Nephron progenitor cell (in vitro differentiated cells): ENCODE data around the gene OLFM2.

ENCODE experiments used
- DNase-seq: peaks from one replicate; pipeline ENCODE4 v3.0.0; 2021
- H3K27ac Mint-ChIP-seq: 2 replicates; pipeline ENCODE4 v1.8.0; 2021; ENCODE audit warnings: mild to moderate bottlenecking, moderate library complexity, mixed read lengths
- H3K27me3 Mint-ChIP-seq: 2 replicates; pipeline ENCODE4 v1.8.0; 2021; ENCODE audit warnings: mild to moderate bottlenecking, low read depth, mixed read lengths; ENCODE audit not compliant: poor library complexity
- H3K36me3 Mint-ChIP-seq: 2 replicates; pipeline ENCODE4 v1.8.0; 2021; ENCODE audit warnings: low read depth, mixed read lengths
- H3K4me1 Mint-ChIP-seq: 2 replicates; pipeline ENCODE4 v1.8.0; 2021; ENCODE audit warnings: mixed read lengths
- H3K4me3 Mint-ChIP-seq: 2 replicates; pipeline ENCODE4 v1.8.0; 2021; ENCODE audit warnings: mild to moderate bottlenecking, moderate library complexity, mixed read lengths
- H3K9me3 Mint-ChIP-seq: 2 replicates; pipeline ENCODE4 v1.8.0; 2021; ENCODE audit warnings: mild to moderate bottlenecking, moderate library complexity, mixed read lengths
- TF ChIP-seq, protein P1 (sequence below): fragments of 200-600 bp; sonication (generic); IDR thresholded peaks from 2 replicates; pipeline ENCODE4 v1.5.0; 2021; ENCODE audit warnings: antibody characterized with exemption

The OLFM2 gene

GRCh38 chr19:9877780-9878510, 58.4 kb downstream of the OLFM2 start:
- Mint-ChIP-seq H3K27ac (no peak overlapping the region), H3K9me3 (no peaks in the 10 kb centered on the region), H3K4me1 (peaks cover 24% of the 10 kb centered on the region), H3K36me3 (no peaks in the 10 kb centered on the region), H3K4me3 (no peak overlapping the region), H3K27me3 (no peaks in the 10 kb centered on the region)
- DNase-seq: no peak
- TF ChIP-seq, protein P1, sequence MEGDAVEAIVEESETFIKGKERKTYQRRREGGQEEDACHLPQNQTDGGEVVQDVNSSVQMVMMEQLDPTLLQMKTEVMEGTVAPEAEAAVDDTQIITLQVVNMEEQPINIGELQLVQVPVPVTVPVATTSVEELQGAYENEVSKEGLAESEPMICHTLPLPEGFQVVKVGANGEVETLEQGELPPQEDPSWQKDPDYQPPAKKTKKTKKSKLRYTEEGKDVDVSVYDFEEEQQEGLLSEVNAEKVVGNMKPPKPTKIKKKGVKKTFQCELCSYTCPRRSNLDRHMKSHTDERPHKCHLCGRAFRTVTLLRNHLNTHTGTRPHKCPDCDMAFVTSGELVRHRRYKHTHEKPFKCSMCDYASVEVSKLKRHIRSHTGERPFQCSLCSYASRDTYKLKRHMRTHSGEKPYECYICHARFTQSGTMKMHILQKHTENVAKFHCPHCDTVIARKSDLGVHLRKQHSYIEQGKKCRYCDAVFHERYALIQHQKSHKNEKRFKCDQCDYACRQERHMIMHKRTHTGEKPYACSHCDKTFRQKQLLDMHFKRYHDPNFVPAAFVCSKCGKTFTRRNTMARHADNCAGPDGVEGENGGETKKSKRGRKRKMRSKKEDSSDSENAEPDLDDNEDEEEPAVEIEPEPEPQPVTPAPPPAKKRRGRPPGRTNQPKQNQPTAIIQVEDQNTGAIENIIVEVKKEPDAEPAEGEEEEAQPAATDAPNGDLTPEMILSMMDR: no peak

GRCh38 chr19:9875796-9876195, 60.5 kb downstream of the OLFM2 start:
- Mint-ChIP-seq H3K27ac (peak overlapping the region; percentile 87), H3K9me3 (no peaks in the 10 kb centered on the region), H3K4me3 (no peak overlapping the region), H3K36me3 (no peaks in the 10 kb centered on the region), H3K27me3 (no peaks in the 10 kb centered on the region), H3K4me1 (peaks cover 34% of the 10 kb centered on the region)
- no peak for DNase-seq
- TF ChIP-seq, protein P1: no peak

DNA sequence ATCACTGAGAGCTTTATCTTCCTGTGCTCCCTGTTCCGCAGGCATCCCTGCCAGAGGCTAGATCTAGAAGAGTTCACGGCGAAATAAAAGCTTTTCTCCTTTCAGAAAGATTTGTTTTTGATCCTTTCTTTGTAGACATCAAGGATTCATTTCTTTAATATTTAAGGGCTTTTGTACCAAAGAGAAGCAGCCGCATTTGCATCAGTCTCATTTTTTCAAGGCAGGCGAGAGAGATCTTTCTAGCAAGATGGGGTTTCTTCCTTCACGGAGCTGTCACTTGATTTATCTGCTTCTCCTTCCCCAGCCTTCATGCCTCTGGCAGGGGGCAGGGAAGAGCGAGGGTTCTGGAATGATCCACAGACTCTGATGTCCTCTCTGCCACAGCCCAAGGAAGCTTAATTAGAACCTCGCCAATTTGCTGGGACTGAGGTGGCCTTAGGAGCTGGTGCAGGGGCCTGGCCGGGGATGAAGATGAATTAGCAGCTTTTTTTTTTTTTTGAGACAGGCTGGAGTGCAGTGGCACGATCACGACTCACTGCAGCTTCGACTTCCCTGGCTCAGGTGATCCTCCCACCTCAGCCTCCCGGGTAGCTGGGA, 61.2 kb downstream of the OLFM2 start:
- Mint-ChIP-seq H3K9me3 (no peaks in the 10 kb centered on the region), H3K4me1 (peaks cover 34% of the 10 kb centered on the region), H3K27me3 (no peaks in the 10 kb centered on the region), H3K4me3 (peak overlapping the region; percentile 26), H3K36me3 (no peaks in the 10 kb centered on the region), H3K27ac (peak overlapping the region; percentile 96)
- peak; percentile 17 for DNase-seq
- TF ChIP-seq, protein P1: no peak

DNA sequence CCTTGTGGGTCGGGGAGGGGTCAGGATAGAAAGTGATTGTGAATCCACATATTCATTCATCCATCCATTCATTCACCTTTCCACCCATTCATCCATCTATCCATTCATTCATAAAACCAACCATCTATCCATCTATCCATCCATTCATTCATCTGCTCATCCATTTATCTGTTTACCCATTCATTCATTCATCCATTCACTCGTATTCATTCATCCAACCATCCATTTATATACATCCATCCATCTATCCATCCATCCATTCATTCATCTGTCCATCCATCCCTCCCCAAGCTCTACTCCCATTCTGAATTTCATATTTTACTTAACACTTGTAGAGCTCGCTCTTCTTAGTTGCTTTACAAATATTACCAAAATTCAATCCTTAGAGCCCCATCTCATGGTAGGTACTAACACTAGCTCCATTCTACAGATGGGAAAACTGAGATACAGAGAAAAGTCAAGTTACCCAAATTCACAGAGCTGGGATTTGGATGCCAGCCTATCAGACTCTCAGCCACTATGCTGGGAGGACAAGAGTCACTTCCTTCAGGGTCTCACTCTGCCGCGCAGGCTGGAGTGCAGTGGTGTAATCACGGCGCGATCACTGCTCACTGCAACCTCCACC, 63.6 kb downstream of the OLFM2 start:
- Mint-ChIP-seq H3K9me3 (no peaks in the 10 kb centered on the region), H3K27ac (no peak overlapping the region), H3K36me3 (no peaks in the 10 kb centered on the region)

DNA sequence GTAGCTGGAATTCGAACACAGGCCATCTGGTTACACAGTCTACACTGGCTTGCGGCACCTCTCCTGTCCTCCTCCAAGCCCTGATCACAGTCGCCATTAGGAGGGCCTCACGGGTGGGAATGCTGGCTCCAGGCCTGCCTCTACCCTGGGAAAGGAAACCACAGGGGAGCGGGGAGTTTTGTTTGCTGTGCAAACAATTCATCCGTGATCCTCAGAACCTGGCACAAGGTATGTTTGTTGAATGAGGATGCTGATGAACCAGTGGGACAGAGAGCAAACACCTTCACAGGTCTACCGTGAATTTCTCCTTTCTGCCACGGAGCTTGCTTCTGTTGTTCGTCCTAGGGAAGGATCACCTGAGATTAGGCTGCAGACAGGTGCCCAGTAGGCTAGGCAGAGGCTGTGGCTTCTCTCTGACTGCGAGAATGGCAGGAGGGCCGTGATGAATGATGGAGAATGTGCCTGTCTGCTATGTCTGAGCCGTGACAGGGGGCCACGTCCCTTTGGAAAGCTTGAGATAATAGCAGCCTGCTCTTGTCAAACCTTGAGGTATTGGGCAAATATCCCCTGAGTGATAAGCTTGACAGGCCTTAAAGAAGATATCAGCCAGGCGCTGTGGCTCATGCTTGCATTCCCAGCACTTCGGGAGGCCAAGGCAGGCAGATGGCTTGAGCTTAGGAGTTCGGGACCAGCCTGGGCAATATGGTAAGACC, 64.5 kb downstream of the OLFM2 start:
- H3K4me3 Mint-ChIP-seq: no peak overlapping the region
- no peaks in the 10 kb centered on the region for H3K9me3 Mint-ChIP-seq
- H3K36me3 Mint-ChIP-seq: no peaks in the 10 kb centered on the region
- peaks cover 33% of the 10 kb centered on the region for H3K4me1 Mint-ChIP-seq
- H3K27me3 Mint-ChIP-seq: peaks cover 4% of the 10 kb centered on the region
- H3K27ac Mint-ChIP-seq: no peak overlapping the region
- DNase-seq: no peak
- TF ChIP-seq, protein P1: no peak

More for the DNA sequence above, 63.6 kb downstream of the OLFM2 start:
- no peak for DNase-seq
- TF ChIP-seq, protein P1: no peak
- H3K27me3 Mint-ChIP-seq: no peaks in the 10 kb centered on the region
- peaks cover 34% of the 10 kb centered on the region for H3K4me1 Mint-ChIP-seq
- H3K4me3 Mint-ChIP-seq: no peak overlapping the region
